ENCODE measurements around the gene MVB12B.

GRCh38 chr9:126457175-126457547 lies 130.5 kb downstream of the MVB12B start:
- TF ChIP-seq TAF1 (IDR thresholded peaks at IDR 0.05; ENCODE audit: low read depth) (no peak), EP300 (IDR thresholded peaks at IDR 0.05; ENCODE audit: borderline replicate concordance) (no peak), ZBTB7A (IDR thresholded peaks at IDR 0.05; ENCODE audit: low read depth) (no peak), EGR1 (IDR thresholded peaks at IDR 0.05) (no peak), CREB1 (IDR thresholded peaks at IDR 0.05; ENCODE audit: low read depth) (no peak), TCF12 (IDR thresholded peaks at IDR 0.05; ENCODE audit: low read depth) (no peak), FOXM1 (IDR thresholded peaks at IDR 0.05; ENCODE audit: borderline replicate concordance, low read depth) (no peak), YY1 (IDR thresholded peaks at IDR 0.05; ENCODE audit: low read depth) (no peak), RAD21 (IDR thresholded peaks at IDR 0.05; ENCODE audit: low read depth) (no peak), CEBPB (IDR thresholded peaks at IDR 0.05) (no peak)
- TF ChIP-seq, protein P1, sequence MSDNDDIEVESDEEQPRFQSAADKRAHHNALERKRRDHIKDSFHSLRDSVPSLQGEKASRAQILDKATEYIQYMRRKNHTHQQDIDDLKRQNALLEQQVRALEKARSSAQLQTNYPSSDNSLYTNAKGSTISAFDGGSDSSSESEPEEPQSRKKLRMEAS (IDR thresholded peaks at IDR 0.05): no peak
- TF ChIP-seq, protein P2, sequence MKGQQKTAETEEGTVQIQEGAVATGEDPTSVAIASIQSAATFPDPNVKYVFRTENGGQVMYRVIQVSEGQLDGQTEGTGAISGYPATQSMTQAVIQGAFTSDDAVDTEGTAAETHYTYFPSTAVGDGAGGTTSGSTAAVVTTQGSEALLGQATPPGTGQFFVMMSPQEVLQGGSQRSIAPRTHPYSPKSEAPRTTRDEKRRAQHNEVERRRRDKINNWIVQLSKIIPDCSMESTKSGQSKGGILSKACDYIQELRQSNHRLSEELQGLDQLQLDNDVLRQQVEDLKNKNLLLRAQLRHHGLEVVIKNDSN (IDR thresholded peaks at IDR 0.05): no peak

All from Ishikawa (cell line).